ENCODE results near the gene ANTXR2.

The ANTXR2 gene

GRCh38 chr4:80074069-80074468 is 1.0 kb upstream of the ANTXR2 start:
- H3K9ac ChIP-seq (ENCODE audit: low read length): no peak overlapping the region
- H3K4me1 ChIP-seq (ENCODE audit: low read length): 0 out of 2 replicates have a peak, but pooled peaks cover 2% of the 10 kb centered on the region
- no peaks in the 10 kb centered on the region for H3K27me3 ChIP-seq (replicated peaks; ENCODE audit: insufficient read depth, low read length)
- H4K20me1 ChIP-seq (ENCODE audit: insufficient read depth, low read length): no peaks in the 10 kb centered on the region
- no peaks in the 10 kb centered on the region for H3F3A ChIP-seq (ENCODE audit: insufficient read depth, low read length)
- H3K9me3 ChIP-seq (replicated peaks; ENCODE audit: insufficient read depth, low read length): no peaks in the 10 kb centered on the region
- H3K36me3 ChIP-seq (replicated peaks; ENCODE audit: insufficient read depth, low read length): no peaks in the 10 kb centered on the region
- no peak for DNase-seq
- H2AFZ ChIP-seq (ENCODE audit: low read length): no peak overlapping the region
- no peaks in the 10 kb centered on the region for H3K79me2 ChIP-seq (ENCODE audit: low read length)
- H3K4me2 ChIP-seq (ENCODE audit: low read depth, low read length): no peak overlapping the region
- no peaks in the 10 kb centered on the region for H3K9me2 ChIP-seq (replicated peaks; ENCODE audit: insufficient read depth, low read length)
- H3K4me3 ChIP-seq (ENCODE audit: low read length): no peak overlapping the region
- no peak overlapping the region for H3K27ac ChIP-seq (ENCODE audit: low read length)
- TF ChIP-seq EZH2phosphoT487 (IDR thresholded peaks at IDR 0.05; ENCODE audit: low read length) (no peak), CTCF (IDR thresholded peaks at IDR 0.05; ENCODE audit: low read length) (no peak), EZH2 (optimal IDR thresholded peaks at IDR 0.05; ENCODE audit: low read depth, low read length) (no peak)

- peak overlapping the region; percentile 69; the same call in 1 of the 2 replicates for H3K9ac ChIP-seq (ENCODE audit: low read length)
These were observed 512 bp upstream of the ANTXR2 start for GRCh38 chr4:80073473-80074008.

GRCh38 chr4:80072228-80072743 is 743 bp downstream of the ANTXR2 start:
- H3K9me3 ChIP-seq (replicated peaks; ENCODE audit: insufficient read depth, low read length): no peaks in the 10 kb centered on the region
- peak overlapping the region; percentile 69; the same call in 1 of the 2 replicates for H3K9ac ChIP-seq (ENCODE audit: low read length)
- no peak overlapping the region for H3K27ac ChIP-seq (ENCODE audit: low read length)
- H3F3A ChIP-seq (ENCODE audit: insufficient read depth, low read length): no peaks in the 10 kb centered on the region
- no peaks in the 10 kb centered on the region for H3K36me3 ChIP-seq (replicated peaks; ENCODE audit: insufficient read depth, low read length)
- TF ChIP-seq CTCF (IDR thresholded peaks at IDR 0.05; ENCODE audit: low read length) (no peak), EZH2 (optimal IDR thresholded peaks at IDR 0.05; ENCODE audit: low read depth, low read length) (no peak), EZH2phosphoT487 (IDR thresholded peaks at IDR 0.05; ENCODE audit: low read length) (no peak)
- peak overlapping the region; percentile 83 for H3K4me3 ChIP-seq (ENCODE audit: low read length)
- H2AFZ ChIP-seq (ENCODE audit: low read length): peak overlapping the region; percentile 92
- H3K4me1 ChIP-seq (ENCODE audit: low read length): 0 out of 2 replicates have a peak, but pooled peaks cover 2% of the 10 kb centered on the region
- no peaks in the 10 kb centered on the region for H3K79me2 ChIP-seq (ENCODE audit: low read length)
- DNase-seq: no peak
- H3K27me3 ChIP-seq (replicated peaks; ENCODE audit: insufficient read depth, low read length): no peaks in the 10 kb centered on the region
- no peaks in the 10 kb centered on the region for H3K9me2 ChIP-seq (replicated peaks; ENCODE audit: insufficient read depth, low read length)
- H4K20me1 ChIP-seq (ENCODE audit: insufficient read depth, low read length): no peaks in the 10 kb centered on the region
- peak overlapping the region; percentile 62 for H3K4me2 ChIP-seq (ENCODE audit: low read depth, low read length)

More at GRCh38 chr4:80073473-80074008, 512 bp upstream of the ANTXR2 start:
- DNase-seq: no peak
- Histone ChIP-seq H3F3A (ENCODE audit: insufficient read depth, low read length) (no peaks in the 10 kb centered on the region), H3K9me2 (replicated peaks; ENCODE audit: insufficient read depth, low read length) (no peaks in the 10 kb centered on the region), H3K4me2 (ENCODE audit: low read depth, low read length) (peak overlapping the region; percentile 62; the same call in 1 of the 2 replicates), H3K27ac (ENCODE audit: low read length) (no peak overlapping the region; the same call in 1 of the 2 replicates), H4K20me1 (ENCODE audit: insufficient read depth, low read length) (no peaks in the 10 kb centered on the region), H3K36me3 (replicated peaks; ENCODE audit: insufficient read depth, low read length) (no peaks in the 10 kb centered on the region), H2AFZ (ENCODE audit: low read length) (peak overlapping the region; percentile 92), H3K27me3 (replicated peaks; ENCODE audit: insufficient read depth, low read length) (no peaks in the 10 kb centered on the region), H3K9me3 (replicated peaks; ENCODE audit: insufficient read depth, low read length) (no peaks in the 10 kb centered on the region), H3K4me1 (ENCODE audit: low read length) (0 out of 2 replicates have a peak, but pooled peaks cover 2% of the 10 kb centered on the region), H3K79me2 (ENCODE audit: low read length) (no peaks in the 10 kb centered on the region), H3K4me3 (ENCODE audit: low read length) (peak overlapping the region; percentile 83)
- TF ChIP-seq EZH2 (optimal IDR thresholded peaks at IDR 0.05; ENCODE audit: low read depth, low read length) (no peak), CTCF (IDR thresholded peaks at IDR 0.05; ENCODE audit: low read length) (no peak), EZH2phosphoT487 (IDR thresholded peaks at IDR 0.05; ENCODE audit: low read length) (no peak)

Data from MM.1S (cell line).